NCI-H748 treated with DMSO at 0.1 percent for 48 hours (cell line): Measurements from ENCODE around the gene TMTC1.
A peak's percentile ranks its signal among the peaks of the same experiment; 100 is the strongest.
"Not testable (repeated sequence)": the region's sequence is repeated elsewhere in the genome, so short reads cannot be mapped to it uniquely, and the experiment has no call there.

ENCODE experiments used
- DNase-seq: peaks from one replicate; lab custom pipeline; 2025; lab: John Stamatoyannopoulos, UW

Gene TMTC1

GRCh38 chr12:29783773-29784666 lies at the start of gene TMTC1:
TMTC1 (minus strand) TSS chr12:29783942; CDS start chr12:29783751, 191 bp downstream.
- DNase-seq, result no peak

GRCh38 chr12:29831173-29831572 lies 47.4 kb upstream of the TMTC1 start:
- no peak for DNase-seq

- no peak for DNase-seq
Observed at GRCh38 chr12:29830391-29830790, 46.6 kb upstream of the TMTC1 start.

GRCh38 chr12:29818916-29819623 lies 35.3 kb upstream of the TMTC1 start:
- no peak for DNase-seq

- no peak for DNase-seq
Observed at GRCh38 chr12:29816874-29817725, 33.4 kb upstream of the TMTC1 start.

DNA sequence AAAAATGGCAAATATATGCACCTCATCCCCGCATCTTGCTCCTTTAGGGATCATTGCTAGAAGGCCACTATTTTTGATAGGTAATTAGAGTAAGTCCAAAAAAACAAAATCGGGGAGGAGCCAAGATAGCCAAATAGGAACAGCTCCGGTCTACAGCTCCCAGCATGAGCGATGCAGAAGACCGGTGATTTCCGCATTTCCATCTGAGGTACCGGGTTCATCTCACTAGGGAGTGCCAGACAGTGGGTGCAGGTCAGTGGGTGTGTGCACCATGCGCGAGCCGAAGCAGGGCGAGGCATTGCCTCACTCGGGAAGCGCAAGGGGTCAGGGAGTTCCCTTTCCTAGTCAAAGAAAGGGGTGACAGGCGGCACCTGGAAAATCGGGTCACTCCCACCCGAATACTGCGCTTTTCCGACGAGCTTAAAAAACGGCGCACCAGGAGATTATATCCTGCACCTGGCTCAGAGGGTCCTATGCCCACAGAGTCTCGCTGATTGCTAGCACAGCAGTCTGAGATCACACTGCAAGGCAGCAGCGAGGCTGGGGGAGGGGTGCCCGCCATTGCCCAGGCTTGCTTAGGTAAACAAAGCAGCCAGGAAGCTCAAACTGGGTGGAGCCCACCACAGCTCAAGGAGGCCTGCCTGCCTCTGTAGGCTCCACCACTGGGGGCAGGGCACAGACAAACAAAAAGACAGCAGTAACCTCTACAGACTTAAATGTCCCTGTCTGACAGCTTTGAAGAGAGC lies 26.0 kb upstream of the TMTC1 start:
- DNase-seq, result not testable (repeated sequence)

GRCh38 chr12:29807129-29807528 lies 23.4 kb upstream of the TMTC1 start:
- no peak for DNase-seq

DNA sequence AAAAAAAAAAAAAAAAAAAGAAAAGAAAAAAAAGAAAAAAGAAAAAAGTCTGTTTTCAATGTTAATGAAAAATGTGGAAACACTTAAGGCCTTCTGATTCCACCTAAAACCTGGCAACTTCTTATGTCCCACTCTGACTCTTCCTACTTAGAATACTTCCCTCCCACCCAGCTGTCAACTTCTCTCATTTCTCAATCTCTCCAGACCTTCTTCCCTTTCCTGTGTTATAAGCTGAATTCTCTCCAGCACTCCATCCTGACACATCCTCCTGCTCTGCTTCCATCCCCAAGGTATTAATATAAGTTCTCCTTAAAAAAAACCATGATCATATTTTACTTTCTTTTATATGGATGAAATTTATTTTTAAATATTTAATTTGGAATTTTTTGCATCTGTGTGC lies 20.3 kb upstream of the TMTC1 start:
- DNase-seq, result no peak

GRCh38 chr12:29799591-29799990 lies 15.8 kb upstream of the TMTC1 start:
- no peak for DNase-seq

DNA sequence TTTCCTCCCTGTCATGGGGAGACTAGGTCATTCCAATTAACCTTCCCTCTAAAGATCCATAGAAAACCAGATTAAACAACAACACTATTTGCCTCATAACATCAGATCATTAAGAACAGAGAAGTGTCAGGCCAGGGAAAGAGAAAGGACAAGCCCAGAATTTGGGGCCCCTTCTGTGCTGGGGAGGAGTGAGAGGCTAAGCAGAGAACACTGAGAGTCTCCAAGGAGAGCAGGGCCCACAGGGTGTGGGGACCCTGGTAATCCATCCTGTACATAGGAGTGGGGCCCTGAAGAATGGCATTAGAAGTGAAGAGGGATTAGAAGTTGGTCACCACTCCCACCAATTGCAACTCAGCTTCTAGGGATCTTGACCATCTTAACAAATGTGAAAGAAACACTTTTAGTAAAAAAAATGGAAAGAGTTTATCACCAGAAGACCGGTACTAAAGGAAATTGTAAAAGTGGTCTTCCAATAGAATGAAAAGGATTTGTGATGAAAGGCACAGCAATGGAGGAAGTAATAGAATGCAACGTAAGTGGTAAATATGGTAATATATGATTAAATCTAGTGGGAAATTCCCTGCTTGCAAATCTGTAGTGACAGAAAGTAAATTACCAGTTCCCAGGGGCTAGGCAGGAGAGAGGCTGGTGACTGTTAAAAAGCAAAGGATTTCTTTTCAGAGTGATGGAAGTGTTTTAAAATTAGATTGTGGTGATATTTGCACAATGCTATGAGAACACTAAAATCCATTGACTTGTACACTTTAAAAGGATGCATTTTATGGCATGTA lies 14.0 kb upstream of the TMTC1 start:
- DNase-seq, result no peak

GRCh38 chr12:29796823-29797263 lies 13.1 kb upstream of the TMTC1 start:
- no peak for DNase-seq

- DNase-seq, result no peak
Observed at GRCh38 chr12:29795715-29796114, 12.0 kb upstream of the TMTC1 start.

GRCh38 chr12:29794862-29795261 lies 11.1 kb upstream of the TMTC1 start:
- no peak for DNase-seq

GRCh38 chr12:29792853-29793252 lies 9.1 kb upstream of the TMTC1 start:
- DNase-seq, result no peak

GRCh38 chr12:29792132-29792531 lies 8.4 kb upstream of the TMTC1 start:
- DNase-seq, result no peak

GRCh38 chr12:29782871-29783772 lies 620 bp downstream of the TMTC1 start:
- no peak for DNase-seq

DNA sequence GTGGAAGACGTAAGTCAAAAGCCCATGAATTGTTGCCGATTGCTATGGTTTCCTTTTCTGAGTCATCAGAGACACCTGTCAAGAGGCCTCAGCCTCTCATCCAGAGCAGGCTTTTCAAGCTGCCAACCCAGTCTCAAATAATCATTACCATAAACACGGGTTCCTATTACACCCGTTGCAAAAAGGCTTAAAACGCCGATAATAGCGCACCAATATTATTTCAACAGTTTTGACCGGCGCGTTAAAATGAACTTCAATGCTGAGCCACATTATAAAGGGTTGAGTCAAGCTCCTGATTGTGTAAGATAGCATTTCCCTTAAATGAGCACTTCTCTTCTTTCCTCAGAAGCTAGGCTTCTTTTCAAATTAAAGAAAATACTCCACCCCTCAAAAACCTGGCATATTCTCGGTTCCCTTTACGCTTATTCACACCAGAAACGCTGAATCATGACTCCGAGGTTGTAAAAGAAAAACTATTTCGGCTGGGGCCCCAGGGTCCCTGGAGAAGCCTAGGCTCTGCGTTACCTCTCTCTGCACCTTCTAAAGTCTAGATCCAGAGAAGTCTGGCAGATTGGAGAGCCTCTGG lies 1.4 kb downstream of the TMTC1 start:
- peak; percentile 26 for DNase-seq

DNA sequence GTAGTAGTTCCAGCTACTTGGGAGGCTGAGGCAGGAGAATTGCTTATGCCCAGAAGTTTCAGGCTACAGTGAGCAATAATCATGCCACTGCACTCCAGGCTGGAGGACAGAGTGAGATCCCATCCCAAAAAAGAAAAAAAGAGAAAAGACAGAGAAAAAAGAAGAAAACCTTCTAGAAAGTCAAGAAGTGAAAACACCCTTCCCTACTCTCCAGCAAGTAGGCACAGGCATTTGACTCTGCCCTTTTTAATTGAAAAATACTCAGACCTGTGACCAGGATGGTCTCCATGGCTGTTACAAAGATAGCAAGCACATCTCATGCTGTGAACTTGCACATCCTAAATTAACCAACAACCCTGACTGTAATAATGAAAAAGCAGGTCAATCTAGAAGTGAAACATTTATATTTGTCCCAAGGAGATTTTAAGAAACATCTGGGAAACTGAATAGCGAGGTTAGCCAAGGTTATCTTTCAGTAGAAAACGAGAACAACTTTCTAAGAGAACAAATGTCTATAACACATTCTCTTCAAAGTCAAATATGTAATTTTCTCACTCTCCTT lies 2.0 kb downstream of the TMTC1 start:
- DNase-seq, result no peak

DNA sequence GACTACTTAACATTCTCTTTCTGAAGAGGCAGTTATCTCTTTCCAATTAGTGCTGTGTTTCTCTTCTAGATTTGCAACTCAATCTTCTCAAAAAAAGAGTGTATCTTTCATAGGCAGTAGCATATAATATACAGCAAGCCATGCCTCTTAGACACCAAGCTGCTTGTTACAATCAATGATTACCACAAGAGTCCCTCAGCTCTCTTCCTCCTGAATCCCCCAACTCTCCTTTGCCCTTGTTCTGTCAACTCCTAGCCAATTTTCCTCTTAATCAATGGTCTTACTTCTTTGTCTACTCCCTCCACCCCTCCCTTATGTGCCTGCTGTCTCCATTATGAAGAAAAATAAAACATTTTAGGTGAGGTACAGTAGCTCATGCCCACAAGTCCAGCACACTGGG lies 2.6 kb downstream of the TMTC1 start:
- DNase-seq, result no peak
